H1 (cell line): ENCODE measurements around the gene BCKDHA. TPM values are rescaled to one million over a fixed set of nuclear protein-coding genes. Genes with fewer than 3 reads are reported as not detected.

Source experiments
- CTCF ChIA-PET: fragments of 300-600 bp; sonication (Branson Sonifier 250); formaldehyde crosslinking; loops from one replicate; lab custom pipeline; 2021; ENCODE audit not compliant: partially characterized antibody; lab: Charles Lee
- POLR2A ChIA-PET: fragments of 300-600 bp; sonication (Branson Sonifier 250); formaldehyde crosslinking; loops from one replicate; lab custom pipeline; 2021; ENCODE audit warnings: inconsistent platforms; ENCODE audit not compliant: partially characterized antibody; lab: Charles Lee
- DNase-seq, 2 experiments: peaks; one replicate each; pipeline versions ENCODE4 v3.0.0 to v3.0.0-alpha.2; 2010 to 2022; ENCODE audit warnings: low spot score in 2 of 2, low read depth in 1 of 2, mixed read lengths in 1 of 2
- FAIRE-seq: peaks from 2 replicates; lab custom pipeline; 2011; peaks lifted over from hg19 to GRCh38; lab: Jason Lieb, UNC
- H2AFZ ChIP-seq: 2 replicates; pipeline ENCODE4 v1.8.1; 2012; ENCODE audit warnings: low read length, inconsistent platforms
- H2AK5ac ChIP-seq: 2 replicates; pipeline ENCODE4 v1.6.1; 2013; ENCODE audit warnings: low read depth, low read length
- H2BK120ac ChIP-seq: replicated peaks from 2 replicates; pipeline ENCODE3; 2013; ENCODE audit warnings: low read depth, low read length, inconsistent platforms
- H2BK12ac ChIP-seq: 2 replicates; pipeline ENCODE4 v1.6.1; 2013; ENCODE audit warnings: low read depth, low read length
- H2BK15ac ChIP-seq: 2 replicates; pipeline ENCODE4 v1.6.1; 2013; ENCODE audit warnings: low read length
- H2BK20ac ChIP-seq: 2 replicates; pipeline ENCODE4 v1.6.1; 2013; ENCODE audit warnings: low read length
- H2BK5ac ChIP-seq: 2 replicates; pipeline ENCODE4 v1.6.1; 2013; ENCODE audit warnings: low read depth, low read length
- H3K14ac ChIP-seq: 2 replicates; pipeline ENCODE4 v1.6.1; 2013; ENCODE audit warnings: inconsistent platforms; ENCODE audit not compliant: insufficient read length
- H3K18ac ChIP-seq: 2 replicates; pipeline ENCODE4 v1.6.1; 2013; ENCODE audit warnings: low read length; ENCODE audit errors: extremely low read depth
- H3K23ac ChIP-seq: 2 replicates; pipeline ENCODE4 v1.6.1; 2013; ENCODE audit warnings: inconsistent platforms; ENCODE audit not compliant: insufficient read length
- H3K23me2 ChIP-seq: 2 replicates; pipeline ENCODE4 v1.6.1; 2013; ENCODE audit warnings: low read depth, low read length
- H3K27ac ChIP-seq: 2 replicates; pipeline ENCODE4 v1.6.1; 2011; ENCODE audit warnings: low read depth, low read length, inconsistent platforms
- H3K27me3 ChIP-seq, 4 experiments: replicated peaks in 1 of 4; 1 replicate in 1 of 4; 2 replicates in 3 of 4; pipeline versions ENCODE4 v1.6.1 to v1.8.1; 2011 to 2013; ENCODE audit warnings: low read length in 3 of 4, mild to moderate bottlenecking in 3 of 4, inconsistent platforms in 2 of 4, mixed read lengths in 2 of 4, moderate library complexity in 1 of 4; ENCODE audit not compliant: control insufficient read depth in 3 of 4, insufficient read depth in 3 of 4; ENCODE audit errors: extremely low read depth in 1 of 4
- H3K36me3 ChIP-seq, 4 experiments: 2 replicates each; pipeline versions ENCODE4 v1.6.1 to v1.8.1; 2011 to 2013; ENCODE audit warnings: mild to moderate bottlenecking in 4 of 4, low read length in 3 of 4, moderate library complexity in 2 of 4, control low read depth in 1 of 4, inconsistent platforms in 1 of 4; ENCODE audit not compliant: insufficient read depth in 4 of 4, control insufficient read depth in 2 of 4
- H3K4ac ChIP-seq: replicated peaks from 2 replicates; pipeline ENCODE3; 2013; ENCODE audit warnings: low read length, low read depth, mixed read lengths, inconsistent platforms; ENCODE audit not compliant: insufficient read length
- H3K4me1 ChIP-seq, 4 experiments: replicated peaks in 1 of 4; 1 replicate in 1 of 4; 2 replicates in 3 of 4; pipeline versions ENCODE4 v1.6.1 to v1.8.1; 2011 to 2013; ENCODE audit warnings: low read length in 3 of 4, inconsistent platforms in 2 of 4, mixed read lengths in 1 of 4; ENCODE audit not compliant: insufficient read depth in 4 of 4, control insufficient read depth in 3 of 4
- H3K4me2 ChIP-seq, 2 experiments: 2 replicates each; pipeline versions ENCODE4 v1.6.1 to v1.8.1; 2011 to 2013; ENCODE audit warnings: low read depth in 2 of 2, low read length in 2 of 2, control low read depth in 1 of 2, inconsistent platforms in 1 of 2, mild to moderate bottlenecking in 1 of 2; ENCODE audit not compliant: insufficient read depth in 1 of 2
- H3K4me3 ChIP-seq, 4 experiments: fragments of 200-600, 300-600 bp in 1 of 4; sonication (generic), shearing (Covaris generic), sonication (Bioruptor Twin) in 1 of 4; 2 replicates each; pipeline versions ENCODE4 v1.5.1 to v1.8.1; 2011 to 2016; ENCODE audit warnings: low read length in 4 of 4, low read depth in 3 of 4, control low read depth in 2 of 4, inconsistent platforms in 2 of 4, mild to moderate bottlenecking in 2 of 4, mixed read lengths in 1 of 4, moderate library complexity in 1 of 4; ENCODE audit not compliant: insufficient read depth in 2 of 4; ENCODE audit errors: extremely low read depth in 1 of 4
- H3K56ac ChIP-seq: replicated peaks from 2 replicates; pipeline ENCODE3; 2013; ENCODE audit warnings: low read depth, mild to moderate bottlenecking, mixed read lengths, low read length, inconsistent platforms; ENCODE audit not compliant: insufficient read length
- H3K79me1 ChIP-seq: 2 replicates; pipeline ENCODE4 v1.6.1; 2013; ENCODE audit warnings: low read depth, low read length, control low read depth
- H3K79me2 ChIP-seq, 2 experiments: 2 replicates each; pipeline versions ENCODE4 v1.6.1 to v1.8.1; 2012 to 2013; ENCODE audit warnings: low read length in 2 of 2, mild to moderate bottlenecking in 2 of 2, inconsistent platforms in 1 of 2; ENCODE audit not compliant: insufficient read depth in 2 of 2, control insufficient read depth in 1 of 2
- H3K9ac ChIP-seq, 4 experiments: replicated peaks in 1 of 4; 1 replicate in 1 of 4; 2 replicates in 3 of 4; pipeline versions ENCODE4 v1.6.1 to v1.8.1; 2011 to 2013; ENCODE audit warnings: low read depth in 3 of 4, low read length in 3 of 4, control low read depth in 2 of 4, mild to moderate bottlenecking in 2 of 4, moderate library complexity in 2 of 4, inconsistent platforms in 1 of 4; ENCODE audit errors: extremely low read depth in 1 of 4
- H3K9me3 ChIP-seq, 2 experiments: 2 replicates each; pipeline versions ENCODE4 v1.6.1 to v1.8.1; 2012 to 2013; ENCODE audit warnings: mild to moderate bottlenecking in 2 of 2, moderate library complexity in 2 of 2, control low read depth in 1 of 2, inconsistent platforms in 1 of 2, low read depth in 1 of 2, low read length in 1 of 2, mixed read lengths in 1 of 2; ENCODE audit not compliant: insufficient read depth in 2 of 2
- H4K20me1 ChIP-seq, 2 experiments: replicated peaks in 1 of 2; 2 replicates each; pipeline versions ENCODE3 to v1.8.1; 2011 to 2013; ENCODE audit warnings: inconsistent platforms in 2 of 2, low read length in 2 of 2, mild to moderate bottlenecking in 1 of 2; ENCODE audit not compliant: insufficient read depth in 2 of 2, control insufficient read depth in 1 of 2
- H4K5ac ChIP-seq: 2 replicates; pipeline ENCODE4 v1.6.1; 2013; ENCODE audit warnings: low read length, low read depth, mixed read lengths, inconsistent platforms; ENCODE audit not compliant: insufficient read length
- H4K8ac ChIP-seq: 2 replicates; pipeline ENCODE4 v1.8.0; 2013; ENCODE audit warnings: mild to moderate bottlenecking, moderate library complexity, low read length, inconsistent platforms; ENCODE audit not compliant: insufficient read depth; ENCODE audit errors: extremely low read depth
- H4K91ac ChIP-seq: replicated peaks from 2 replicates; pipeline ENCODE3; 2013; ENCODE audit warnings: low read length, mixed read lengths, inconsistent platforms; ENCODE audit not compliant: insufficient read length
- SRF ChIP-seq: IDR thresholded peaks from 2 replicates; pipeline ENCODE4 v1.6.1; 2011; ENCODE audit warnings: mild to moderate bottlenecking, low read depth, low read length, moderate library complexity
- whole genome bisulfite sequencing, 2 experiments: shearing (Covaris generic) in 1 of 2; methylation state at CpG; one replicate each; pipeline versions ENCODE4 v1.1.6 to v1.1.7; 2013 to 2015; ENCODE audit warnings: low lambda C conversion rate in 2 of 2, mixed read lengths in 2 of 2, inconsistent platforms in 1 of 2, low coverage in 1 of 2, missing lambda C conversion rate in 1 of 2; ENCODE audit not compliant: insufficient replicate concordance in 2 of 2, insufficient coverage in 1 of 2, insufficient read length in 1 of 2; ENCODE audit errors: extremely low coverage in 1 of 2, missing lambda C conversion rate in 1 of 2; 5-methylcytosine and 5-hydroxymethylcytosine counted together
- polyA plus RNA-seq, 7 experiments: library from polyadenylated mRNA; depleted of rRNA in 3 of 7; stranded (reverse) in 5 of 7; unstranded in 2 of 7; fragments of >200 nt in 5 of 7; fragments of 200-250 nt in 2 of 7; gene quantifications; 1 replicate in 5 of 7; 2 replicates in 1 of 7; 4 replicates in 1 of 7; pipeline versions ENCODE4 v1.2.1 to v1.2.3, GENCODE V29; 2011 to 2013; ENCODE audit warnings: missing spikeins in 2 of 7, mixed read lengths in 2 of 7
- total RNA-seq: library from RNA; stranded (reverse); fragmentation: NEBNext Ultra II Directional; extraction: Animal tissue kit (Norgen Biotek cat#: 25700); gene quantifications from 2 replicates; pipeline ENCODE4 v1.2.1, GENCODE V29; 2021

Gene BCKDHA
- total and polyA plus RNA-seq, 2 of the 8 experiments (the other 6 are each of a cell fraction or from before 2014, with no cell fraction given) = 14.2 to 69.6 TPM

- no peaks in the 10 kb centered on the region for H3K23me2 ChIP-seq
- CTCF ChIA-PET = interaction anchor here (0.9 to 4.9 kb wide), 8 partner anchors 11 to 163 kb away, joined by 3 to 34 read pairs (median 4); partner anchors contain the start of gene B3GNT8
- TF ChIP-seq SRF = no peak
Measured at GRCh38 chr19:41407271-41407670, 9.7 kb downstream of the BCKDHA start.

More at GRCh38 chr19:41407271-41407670, 9.7 kb downstream of the BCKDHA start:
- H3K27me3 ChIP-seq = no peaks in the 10 kb centered on the region
- no peak overlapping the region for H3K18ac ChIP-seq
- peaks cover 0 to 6% of the 10 kb centered on the region in 2 experiments for H4K20me1 ChIP-seq
- H2AFZ ChIP-seq = no peak overlapping the region
- no peak overlapping the region for H3K4me3 ChIP-seq
- H3K79me2 ChIP-seq = no peaks in the 10 kb centered on the region
- no peak overlapping the region; the same call in 1 of the 2 replicates for H4K8ac ChIP-seq
- H3K9ac ChIP-seq = peak overlapping the region in 1 of 4 experiments; percentile 43; a peak in 1 of 7 replicates
- H3K56ac ChIP-seq = no peak overlapping the region
- POLR2A ChIA-PET = interaction anchor here (1.0 to 3.3 kb wide), 9 partner anchors 9 to 32 kb away, joined by 3 to 13 read pairs (median 7); partner anchors contain the start of genes B3GNT8 and DMAC2
- DNase-seq = no peak
- H3K79me1 ChIP-seq = no peaks in the 10 kb centered on the region
- H3K9me3 ChIP-seq = no peaks in the 10 kb centered on the region
- H2BK20ac ChIP-seq = no peak overlapping the region
- H4K91ac ChIP-seq = no peak overlapping the region
- no peak overlapping the region for H3K4ac ChIP-seq
- H4K5ac ChIP-seq = no peak overlapping the region
- H2AK5ac ChIP-seq = no peak overlapping the region
- 0 out of 2 replicates have a peak overlapping the region, but pooled peaks have one; percentile 4 for H2BK12ac ChIP-seq
- 61% methylated on average over 4 of the region's 4 CpGs; no CpG with 5 or more reads in 1 of the 2 experiments for WGBS, 2 experiments
- H2BK5ac ChIP-seq = 0 out of 2 replicates have a peak overlapping the region, but pooled peaks have one; percentile 1
- no peak overlapping the region for H2BK15ac ChIP-seq
- no peak overlapping the region for H2BK120ac ChIP-seq
- H3K4me2 ChIP-seq = no peak overlapping the region; a peak in 1 of 4 replicates
- H3K4me1 ChIP-seq = peaks cover 0 to 5% (median 1%) of the 10 kb centered on the region in 4 experiments; a peak in 5 of 7 replicates
- no peak overlapping the region for H3K23ac ChIP-seq
- FAIRE-seq = peak; percentile 50
- peak overlapping the region; percentile 23; the same call in 1 of the 2 replicates for H3K27ac ChIP-seq
- no peak overlapping the region for H3K14ac ChIP-seq
- H3K36me3 ChIP-seq = peaks cover 0 to 5% (median 2%) of the 10 kb centered on the region in 4 experiments; a peak in 3 of 8 replicates
